ENCODE data around the gene GNAT1. TPM values are rescaled to one million over a fixed set of nuclear protein-coding genes. Genes with fewer than 3 reads are reported as not detected.

Gene GNAT1
- total RNA-seq, 1 experiment from 2014 or later = not detected

GRCh38 chr3:50166620-50167019, 24.8 kb upstream of the GNAT1 start:
- Histone ChIP-seq H4K20me1 (ENCODE audit: control insufficient read depth, insufficient read depth, insufficient read length) (no peaks in the 10 kb centered on the region), H2BK20ac (ENCODE audit: low read depth, low read length, poor library complexity, severe bottlenecking) (no peak overlapping the region), H2BK120ac (ENCODE audit: low read depth, low read length, poor library complexity, severe bottlenecking) (no peak overlapping the region), H4K5ac (ENCODE audit: insufficient read length, low read depth, low read length) (no peak overlapping the region), H3K14ac (ENCODE audit: insufficient read depth, low read length) (no peak overlapping the region), H2BK12ac (ENCODE audit: insufficient read length, low read depth, low read length) (no peak overlapping the region), H3K23ac (ENCODE audit: insufficient read length, low read depth, low read length) (no peak overlapping the region), H2BK5ac (ENCODE audit: insufficient read length, low read length) (no peak overlapping the region), H3T11ph (ENCODE audit: low read length) (no peak overlapping the region), H3K9me3 (ENCODE audit: control insufficient read depth, low read depth, low read length) (no peaks in the 10 kb centered on the region), H2BK15ac (ENCODE audit: low read depth, low read length) (no peak overlapping the region), H4K8ac (replicated peaks; ENCODE audit: insufficient read length, low read depth, low read length) (no peak overlapping the region), H3K4ac (ENCODE audit: low read depth, low read length) (no peak overlapping the region), H3K9ac (ENCODE audit: extremely low read depth, insufficient read length, low read length) (no peak overlapping the region), H3K23me2 (ENCODE audit: insufficient read length, low read depth, low read length, poor library complexity, severe bottlenecking) (no peaks in the 10 kb centered on the region), H2AFZ (ENCODE audit: low read length) (no peak overlapping the region), H3K27me3 (ENCODE audit: insufficient read depth, low read length) (no peaks in the 10 kb centered on the region), H3K79me1 (ENCODE audit: insufficient read depth, low read depth, low read length, poor library complexity, severe bottlenecking) (no peaks in the 10 kb centered on the region), H2AK5ac (ENCODE audit: insufficient read length, low read length) (no peak overlapping the region), H3K4me1 (ENCODE audit: insufficient read depth, low read length) (peaks cover 7% of the 10 kb centered on the region; the same call in 1 of the 2 replicates), H3K4me2 (ENCODE audit: insufficient read depth, insufficient read length, low read length) (no peak overlapping the region), H4K91ac (ENCODE audit: insufficient read length, low read depth, low read length) (no peak overlapping the region), H3K27ac (ENCODE audit: insufficient read length, low read depth, low read length) (no peak overlapping the region), H3K18ac (ENCODE audit: insufficient read length, low read depth, low read length) (no peak overlapping the region), H3K79me2 (ENCODE audit: insufficient read depth, low read length) (no peaks in the 10 kb centered on the region), H3K56ac (ENCODE audit: insufficient read length, low read depth, low read length) (no peak overlapping the region)
- Mint-ChIP-seq H3K9me3 (no peaks in the 10 kb centered on the region), H3K27me3 (ENCODE audit: low read depth) (no peaks in the 10 kb centered on the region; the same call in 1 of the 2 replicates), H3K36me3 (ENCODE audit: insufficient read depth in 1 of 3, low read depth in 3 of 3) (peaks cover 6 to 20% (median 20%) of the 10 kb centered on the region in 3 experiments), H3K27ac (peak overlapping the region; percentile 53 to 88 (median 58); a peak in 5 of 7 replicates), H3K4me1 (peaks cover 34 to 53% of the 10 kb centered on the region in 2 experiments), H3K4me3 (peak overlapping the region in 1 of 2 experiments; percentile 32; a peak in 1 of 5 replicates)
- no CpG with 5 or more reads among the region's 6 CpGs for WGBS (ENCODE audit: extremely low coverage, insufficient read length, low lambda C conversion rate)
- no peak for DNase-seq
- no peak for TF ChIP-seq CTCF (conservative IDR thresholded peaks at IDR 0.05)
